Ascending aorta (tissue), 2 donors: ENCODE measurements around the gene PRAC1. TPM values are rescaled to one million over a fixed set of nuclear protein-coding genes. Genes with fewer than 3 reads are reported as not detected.

ENCODE experiments used
- DNase-seq, 2 donors: peaks; one replicate each; pipeline ENCODE4 v3.0.0-alpha.2; 2019; ENCODE audit warnings: low spot score in 2 of 2
- H3K27ac ChIP-seq, 2 donors: fragments of 200-600 bp; sonication (generic); one replicate each; pipeline ENCODE4 v1.5.1; 2016 to 2017; ENCODE audit warnings: mild to moderate bottlenecking in 1 of 2
- H3K27me3 ChIP-seq: fragments of 200-600 bp; sonication (generic); one replicate; pipeline ENCODE4 v1.5.1; 2017
- H3K36me3 ChIP-seq, 2 donors: fragments of 200-600 bp; sonication (generic); one replicate each; pipeline ENCODE4 v1.5.1; 2016
- H3K4me1 ChIP-seq, 2 donors: fragments of 200-600 bp; sonication (generic); one replicate each; pipeline ENCODE4 v1.5.1; 2016 to 2017; ENCODE audit warnings: mild to moderate bottlenecking in 1 of 2
- H3K4me3 ChIP-seq, 2 donors: fragments of 200-600 bp; sonication (generic); one replicate each; pipeline ENCODE4 v1.5.1; 2016 to 2017; ENCODE audit warnings: mild to moderate bottlenecking in 1 of 2
- H3K9me3 ChIP-seq, 2 donors: fragments of 200-600 bp; sonication (generic); one replicate each; pipeline ENCODE4 v1.5.1; 2016
- intact Hi-C: fragments of 100-400 bp; cut with DNase I; formaldehyde crosslinking; loops from one replicate; pipeline ENCODE4 v1.15.1; 2023
- total RNA-seq: library from RNA; depleted of rRNA; stranded (reverse); fragments of >200 nt; gene quantifications from one replicate; pipeline ENCODE4 v1.1.0, GENCODE V29; 2016
- TF ChIP-seq, protein P1 (sequence below), 3 experiments: fragments of 200-600 bp in 2 of 3; fragments of 450-650 bp in 1 of 3; sonication (generic) in 2 of 3; IDR thresholded peaks; one replicate each; pipeline ENCODE4 v1.5.1; 2016 to 2019; ENCODE audit warnings: antibody characterized with exemption in 3 of 3, mild to moderate bottlenecking in 1 of 3, moderate library complexity in 1 of 3

The PRAC1 gene
- total RNA-seq, 1 donor from 2014 or later = not detected

DNA sequence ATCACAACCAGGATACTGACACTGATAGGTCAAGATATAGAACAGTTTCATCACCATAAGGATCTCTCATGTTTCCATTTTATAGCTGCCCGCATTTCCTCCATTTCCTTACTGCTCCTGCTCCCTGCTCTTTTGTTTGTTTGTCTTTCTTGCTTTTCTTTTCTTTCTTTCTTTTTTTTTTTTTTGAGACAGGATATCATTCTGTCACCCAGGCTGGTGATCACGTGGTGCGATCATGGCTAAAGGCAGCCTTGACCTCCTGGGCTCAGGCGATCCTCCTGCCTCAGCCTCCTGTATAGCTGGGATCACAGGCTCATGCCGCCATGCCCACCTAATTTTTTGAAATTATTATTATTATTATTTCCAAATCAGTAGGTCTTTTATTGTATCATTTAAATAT, 31.7 kb downstream of the PRAC1 start:
- Histone ChIP-seq H3K36me3 (no peaks in the 10 kb centered on the region), H3K4me1 (no peaks in the 10 kb centered on the region), H3K27me3 (no peaks in the 10 kb centered on the region), H3K27ac (no peak overlapping the region), H3K4me3 (no peak overlapping the region), H3K9me3 (no peaks in the 10 kb centered on the region)
- intact Hi-C loops = no loop called here
- no peak for DNase-seq
- TF ChIP-seq, protein P1, sequence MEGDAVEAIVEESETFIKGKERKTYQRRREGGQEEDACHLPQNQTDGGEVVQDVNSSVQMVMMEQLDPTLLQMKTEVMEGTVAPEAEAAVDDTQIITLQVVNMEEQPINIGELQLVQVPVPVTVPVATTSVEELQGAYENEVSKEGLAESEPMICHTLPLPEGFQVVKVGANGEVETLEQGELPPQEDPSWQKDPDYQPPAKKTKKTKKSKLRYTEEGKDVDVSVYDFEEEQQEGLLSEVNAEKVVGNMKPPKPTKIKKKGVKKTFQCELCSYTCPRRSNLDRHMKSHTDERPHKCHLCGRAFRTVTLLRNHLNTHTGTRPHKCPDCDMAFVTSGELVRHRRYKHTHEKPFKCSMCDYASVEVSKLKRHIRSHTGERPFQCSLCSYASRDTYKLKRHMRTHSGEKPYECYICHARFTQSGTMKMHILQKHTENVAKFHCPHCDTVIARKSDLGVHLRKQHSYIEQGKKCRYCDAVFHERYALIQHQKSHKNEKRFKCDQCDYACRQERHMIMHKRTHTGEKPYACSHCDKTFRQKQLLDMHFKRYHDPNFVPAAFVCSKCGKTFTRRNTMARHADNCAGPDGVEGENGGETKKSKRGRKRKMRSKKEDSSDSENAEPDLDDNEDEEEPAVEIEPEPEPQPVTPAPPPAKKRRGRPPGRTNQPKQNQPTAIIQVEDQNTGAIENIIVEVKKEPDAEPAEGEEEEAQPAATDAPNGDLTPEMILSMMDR (IDR thresholded peaks at IDR 0.05) = no peak

DNA sequence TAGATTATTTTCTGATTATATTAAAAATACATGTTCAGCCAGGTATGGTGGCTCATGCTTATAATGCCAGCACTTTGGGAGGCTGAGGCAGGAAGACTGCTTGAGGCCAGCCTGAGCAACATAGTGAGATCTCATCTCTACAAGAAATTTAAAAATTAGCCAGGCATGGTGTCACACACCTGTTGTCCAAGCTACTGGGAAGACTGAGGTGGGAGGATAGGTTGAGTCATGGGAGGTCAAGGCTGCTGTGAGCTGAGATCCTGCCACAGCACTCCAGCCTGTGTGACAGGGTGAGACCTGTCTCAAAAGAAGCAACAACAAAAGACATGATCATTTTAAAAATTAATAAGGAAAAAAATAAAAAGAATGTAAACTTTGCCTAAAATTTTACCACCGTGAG, 40.7 kb downstream of the PRAC1 start:
- Histone ChIP-seq H3K4me3 (no peak overlapping the region), H3K27ac (no peak overlapping the region), H3K36me3 (no peaks in the 10 kb centered on the region), H3K9me3 (no peaks in the 10 kb centered on the region), H3K4me1 (no peaks in the 10 kb centered on the region), H3K27me3 (peaks cover 6% of the 10 kb centered on the region)
- TF ChIP-seq, protein P1 (IDR thresholded peaks at IDR 0.05) = no peak
- intact Hi-C loops = no loop called here
- no peak for DNase-seq

DNA sequence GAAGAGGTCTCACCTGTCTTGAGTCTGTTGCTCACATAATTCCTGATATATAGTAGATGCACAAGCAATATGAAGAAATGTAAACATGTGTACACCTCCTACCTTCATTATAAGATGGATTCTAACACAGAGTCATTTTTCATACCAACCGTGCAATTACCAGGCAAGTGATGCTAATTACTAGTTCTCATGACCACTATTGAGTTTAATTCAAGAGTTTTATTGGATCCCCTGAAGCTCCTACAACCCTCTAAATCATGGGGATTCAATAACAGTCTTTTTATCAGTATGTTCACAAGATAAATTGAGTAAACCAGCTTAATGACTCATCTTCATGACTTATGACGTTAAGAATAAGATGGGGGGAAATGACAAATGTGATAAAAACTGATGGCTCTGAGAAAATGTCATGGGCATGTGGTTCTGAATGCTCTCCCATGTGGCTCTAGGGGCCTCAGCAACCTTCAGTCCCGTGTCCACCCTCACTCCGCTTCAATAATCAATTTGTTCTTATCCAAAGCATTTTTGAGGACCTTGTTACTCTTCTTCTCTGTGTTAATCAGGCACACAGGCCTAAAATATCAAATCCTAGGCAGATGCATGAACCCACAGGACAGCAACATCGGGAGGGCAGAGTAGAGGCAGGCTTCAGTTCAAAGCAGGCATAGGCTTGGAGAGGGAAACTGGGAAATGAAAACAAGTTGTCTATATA, 42.8 kb downstream of the PRAC1 start:
- DNase-seq = no peak
- Histone ChIP-seq H3K36me3 (no peaks in the 10 kb centered on the region), H3K27ac (no peak overlapping the region), H3K27me3 (peaks cover 6% of the 10 kb centered on the region), H3K4me1 (no peaks in the 10 kb centered on the region), H3K9me3 (no peaks in the 10 kb centered on the region), H3K4me3 (no peak overlapping the region)
- intact Hi-C loops = no loop called here
- TF ChIP-seq, protein P1 (IDR thresholded peaks at IDR 0.05) = no peak

DNA sequence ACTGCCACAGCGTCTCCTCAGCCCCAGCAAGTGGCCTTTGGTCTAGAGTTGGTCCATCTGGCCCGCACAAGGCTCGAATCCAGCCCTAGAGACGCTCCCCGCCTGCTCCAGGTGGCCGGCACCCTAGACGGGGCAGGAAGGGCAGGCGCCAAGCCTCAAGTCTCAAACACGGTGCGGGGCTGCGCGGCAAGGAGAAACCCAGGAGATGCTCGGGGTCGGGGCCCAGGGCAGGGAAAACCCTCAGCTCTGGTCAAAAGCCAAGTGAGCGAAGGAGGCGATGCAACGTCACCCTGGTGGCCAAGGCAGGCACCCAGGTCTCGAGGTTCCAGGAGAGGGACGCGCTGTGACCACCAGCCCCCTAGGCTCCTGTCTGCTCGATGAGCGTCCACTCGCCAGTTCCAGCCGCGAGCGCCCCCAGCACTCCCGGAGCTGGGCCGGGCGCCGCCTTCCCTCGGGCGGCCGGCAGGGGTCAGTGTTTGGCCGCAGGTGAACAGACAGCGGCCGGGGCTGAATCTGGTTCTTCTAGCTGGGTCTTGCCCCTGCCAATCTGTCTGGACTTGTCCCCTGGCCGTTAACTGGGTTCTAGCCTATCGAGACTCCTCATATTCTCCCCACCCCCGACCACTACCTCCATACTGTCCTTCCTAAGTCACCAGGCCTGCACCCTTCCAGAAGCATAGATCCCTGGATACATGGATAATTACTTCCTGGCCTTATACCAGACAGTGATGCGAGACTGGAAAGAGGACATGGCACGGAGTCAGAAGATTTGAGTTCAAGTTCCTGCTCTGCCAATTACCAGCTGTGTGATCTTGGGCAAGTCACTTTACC, 44.0 kb downstream of the PRAC1 start:
- peak in 1 of 2 donors; percentile 74 for DNase-seq
- intact Hi-C loops = no loop called here
- TF ChIP-seq, protein P1 (IDR thresholded peaks at IDR 0.05) = peak; percentile 71 to 88 (median 88)

DNA sequence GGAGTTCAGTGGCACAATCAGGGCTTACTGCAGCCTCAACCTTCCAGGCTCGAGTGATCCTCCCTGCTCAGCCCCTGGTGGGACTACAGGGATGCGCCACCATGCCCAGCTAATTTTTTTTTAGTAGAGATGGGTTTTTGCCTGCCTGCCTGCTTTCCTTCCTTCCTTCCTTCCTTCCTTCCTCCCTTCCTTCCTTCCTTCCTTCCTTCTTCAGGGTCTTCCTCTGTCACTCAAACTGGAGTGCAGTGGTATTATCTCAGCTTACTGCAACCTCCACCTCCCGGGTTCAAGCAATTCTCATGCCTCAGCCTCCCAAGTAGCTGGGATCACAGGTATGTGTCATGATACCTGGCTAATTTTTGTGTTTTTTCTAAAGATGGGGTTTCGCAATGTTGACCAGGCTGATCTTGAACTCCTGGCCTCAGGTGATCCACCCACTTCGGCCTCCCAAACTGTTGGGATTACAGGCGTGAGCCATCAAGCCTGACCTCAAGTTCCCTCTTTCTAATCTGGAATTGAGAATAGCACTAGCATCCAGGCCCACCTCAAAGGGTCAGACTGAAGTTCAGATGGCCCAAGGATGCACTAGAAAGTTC, 45.3 kb downstream of the PRAC1 start:
- H3K4me1 ChIP-seq = no peaks in the 10 kb centered on the region
- H3K27me3 ChIP-seq = peaks cover 6% of the 10 kb centered on the region
- H3K4me3 ChIP-seq = no peak overlapping the region
- TF ChIP-seq, protein P1 (IDR thresholded peaks at IDR 0.05) = no peak
- H3K9me3 ChIP-seq = no peaks in the 10 kb centered on the region
- no peak for DNase-seq
- no peaks in the 10 kb centered on the region for H3K36me3 ChIP-seq
- H3K27ac ChIP-seq = no peak overlapping the region
- intact Hi-C loops = no loop called here

More for the DNA sequence above, 44.0 kb downstream of the PRAC1 start:
- Histone ChIP-seq H3K4me3 (no peak overlapping the region), H3K27me3 (peaks cover 6% of the 10 kb centered on the region), H3K27ac (no peak overlapping the region), H3K9me3 (no peaks in the 10 kb centered on the region), H3K4me1 (no peaks in the 10 kb centered on the region), H3K36me3 (no peaks in the 10 kb centered on the region)
